ENCODE measurements around the gene ABHD6. TPM values are rescaled to one million over a fixed set of nuclear protein-coding genes. Genes with fewer than 3 reads are reported as not detected.
"Not testable (repeated sequence)": the region's sequence is repeated elsewhere in the genome, so short reads cannot be mapped to it uniquely, and the experiment has no call there.

The ABHD6 gene
- total RNA-seq, 1 experiment from 2014 or later: 18.9 TPM

GRCh38 chr3:58227933-58228332 is 9.7 kb upstream of the ABHD6 start:
- POLR2A ChIA-PET: interaction anchor here (0.6 kb wide), 2 partner anchors 72 to 94 kb away, joined by 3 read pairs; no protein-coding TSS in a partner anchor

GRCh38 chr3:58230876-58231552 is 6.6 kb upstream of the ABHD6 start:
- intact Hi-C loops (cut with micrococcal nuclease; ENCODE audit: unreplicated experiment) (no loop called here), in situ Hi-C loops (cut with HindIII; ENCODE audit: low pct_unique_long_range_greater_than_20kb, low sequenced_read_pairs) (no loop called here)
- Histone ChIP-seq H3K9me3 (ENCODE audit: control insufficient read depth, insufficient read depth, low read depth, low read length) (no peaks in the 10 kb centered on the region), H3K36me3 (ENCODE audit: control insufficient read depth, insufficient read depth, low read length) (no peaks in the 10 kb centered on the region), H3K27ac (ENCODE audit: low read length) (no peak overlapping the region), H3K27me3 (ENCODE audit: control insufficient read depth, insufficient read depth, low read length) (no peaks in the 10 kb centered on the region), H3K4me3 (ENCODE audit: low read depth in 2 of 2, low read length in 2 of 2) (no peak overlapping the region), H3K4me1 (ENCODE audit: control insufficient read depth, insufficient read depth, low read length) (no peaks in the 10 kb centered on the region)
- TF ChIP-seq TCF7L2 (IDR thresholded peaks at IDR 0.05; ENCODE audit: low read depth, low read length) (no peak), POLR2AphosphoS5 (IDR thresholded peaks at IDR 0.05; ENCODE audit: low read depth, low read length) (no peak), CTCF (IDR thresholded peaks at IDR 0.05) (no peak), SIN3A (IDR thresholded peaks at IDR 0.05; ENCODE audit: borderline replicate concordance, insufficient read depth, low read depth, low read length) (no peak)
- BruUV-seq (replicated peaks): no TSS peak
- ChIA-PET CTCF (interaction anchor here (0.7 kb wide), 1 partner anchor 75 kb away, joined by 8 read pairs; the partner anchor contains the start of gene HTD2), POLR2A (no interaction called here)
- no peak for DNase-seq (ENCODE audit: low read depth, low spot score)
- no peak for ATAC-seq

More at GRCh38 chr3:58227933-58228332, 9.7 kb upstream of the ABHD6 start:
- in situ Hi-C loops (cut with HindIII; ENCODE audit: low pct_unique_long_range_greater_than_20kb, low sequenced_read_pairs); ATAC-seq; BruUV-seq (replicated peaks); intact Hi-C loops (cut with micrococcal nuclease; ENCODE audit: unreplicated experiment); DNase-seq (ENCODE audit: low read depth, low spot score); H3K27me3 ChIP-seq (ENCODE audit: control insufficient read depth, insufficient read depth, low read length); H3K4me3 ChIP-seq (ENCODE audit: low read depth in 2 of 2, low read length in 2 of 2); CTCF ChIA-PET; H3K36me3 ChIP-seq (ENCODE audit: control insufficient read depth, insufficient read depth, low read length); H3K27ac ChIP-seq (ENCODE audit: low read length); H3K9me3 ChIP-seq (ENCODE audit: control insufficient read depth, insufficient read depth, low read depth, low read length); H3K4me1 ChIP-seq (ENCODE audit: control insufficient read depth, insufficient read depth, low read length): not testable (repeated sequence)

GRCh38 chr3:58231666-58232065 is 5.9 kb upstream of the ABHD6 start:
- no TSS peak for BruUV-seq (replicated peaks)
- in situ Hi-C loops (cut with HindIII; ENCODE audit: low pct_unique_long_range_greater_than_20kb, low sequenced_read_pairs): no loop called here

More at GRCh38 chr3:58231666-58232065, 5.9 kb upstream of the ABHD6 start:
- CTCF ChIA-PET: no interaction called here
- Histone ChIP-seq H3K9me3 (ENCODE audit: control insufficient read depth, insufficient read depth, low read depth, low read length) (no peaks in the 10 kb centered on the region), H3K36me3 (ENCODE audit: control insufficient read depth, insufficient read depth, low read length) (no peaks in the 10 kb centered on the region), H3K27me3 (ENCODE audit: control insufficient read depth, insufficient read depth, low read length) (no peaks in the 10 kb centered on the region), H3K4me1 (ENCODE audit: control insufficient read depth, insufficient read depth, low read length) (peaks cover under 1% of the 10 kb centered on the region; the same call in 1 of the 2 replicates), H3K27ac (ENCODE audit: low read length) (no peak overlapping the region), H3K4me3 (ENCODE audit: low read depth in 2 of 2, low read length in 2 of 2) (no peak overlapping the region)
- intact Hi-C loops (cut with micrococcal nuclease; ENCODE audit: unreplicated experiment): no loop called here
- DNase-seq (ENCODE audit: low read depth, low spot score) (no peak), ATAC-seq (no peak)
- TF ChIP-seq SIN3A (IDR thresholded peaks at IDR 0.05; ENCODE audit: borderline replicate concordance, insufficient read depth, low read depth, low read length) (no peak), REST (IDR thresholded peaks at IDR 0.05; ENCODE audit: insufficient read depth in 1 of 2, low read depth in 2 of 2, low read length in 1 of 2) (no peak), CTCF (IDR thresholded peaks at IDR 0.05) (no peak), TCF7L2 (IDR thresholded peaks at IDR 0.05; ENCODE audit: low read depth, low read length) (no peak), POLR2AphosphoS5 (IDR thresholded peaks at IDR 0.05; ENCODE audit: low read depth, low read length) (no peak)
- POLR2A ChIA-PET: no interaction called here

All from Panc1 (cell line).